IMR-90 (cell line): ENCODE results near the gene LHX5.

Experiments used
- BHLHE40 ChIP-seq: fragments of 150-350 bp; IDR thresholded peaks from 2 replicates; pipeline ENCODE4 v1.6.1; 2016; ENCODE audit warnings: mild to moderate bottlenecking, low read depth, low read length
- CEBPB ChIP-seq: IDR thresholded peaks from 2 replicates; pipeline ENCODE4 v1.6.1; 2012; ENCODE audit warnings: low read depth, low read length, improper control_type of control experiment
- MAFK ChIP-seq: IDR thresholded peaks from 2 replicates; pipeline ENCODE4 v1.6.1; 2012; ENCODE audit warnings: low read depth, low read length, improper control_type of control experiment
- MXI1 ChIP-seq: IDR thresholded peaks from 2 replicates; pipeline ENCODE4 v1.6.1; 2012; ENCODE audit warnings: low read depth, mild to moderate bottlenecking, low read length, moderate library complexity, borderline replicate concordance
- POLR2A ChIP-seq: IDR thresholded peaks from 2 replicates; pipeline ENCODE4 v1.6.1; 2012; ENCODE audit warnings: mild to moderate bottlenecking, low read depth, low read length
- RAD21 ChIP-seq: IDR thresholded peaks from 2 replicates; pipeline ENCODE4 v1.6.1; 2012; ENCODE audit warnings: low read length, improper control_type of control experiment
- RCOR1 ChIP-seq: IDR thresholded peaks from 2 replicates; pipeline ENCODE4 v1.6.1; 2012; ENCODE audit warnings: mild to moderate bottlenecking, low read length, improper control_type of control experiment; ENCODE audit not compliant: insufficient replicate concordance
- RFX5 ChIP-seq: IDR thresholded peaks from 2 replicates; pipeline ENCODE4 v1.8.0; 2012; ENCODE audit warnings: low read depth, mild to moderate bottlenecking, low read length, moderate library complexity
- SMC3 ChIP-seq: fragments of 150-350 bp; IDR thresholded peaks from 2 replicates; pipeline ENCODE4 v1.6.1; 2016; ENCODE audit warnings: low read depth, mild to moderate bottlenecking, antibody characterized with exemption, low read length, moderate library complexity
- TF ChIP-seq, protein P1 (sequence below): conservative IDR thresholded peaks from 2 replicates; pipeline ENCODE4 v1.5.1; 2012; ENCODE audit warnings: mild to moderate bottlenecking, low read depth, low read length, improper control_type of control experiment
- TF ChIP-seq, protein P2 (sequence below): fragments of 150-350 bp; IDR thresholded peaks from 2 replicates; pipeline ENCODE4 v1.6.1; 2016; ENCODE audit warnings: low read depth, mild to moderate bottlenecking, low read length, moderate library complexity, borderline replicate concordance
- TF ChIP-seq, protein P3 (sequence below): fragments of 150-350 bp; IDR thresholded peaks from 2 replicates; pipeline ENCODE4 v1.6.1; 2017; ENCODE audit warnings: mild to moderate bottlenecking, antibody characterized with exemption, low read length, low read depth

DNA sequence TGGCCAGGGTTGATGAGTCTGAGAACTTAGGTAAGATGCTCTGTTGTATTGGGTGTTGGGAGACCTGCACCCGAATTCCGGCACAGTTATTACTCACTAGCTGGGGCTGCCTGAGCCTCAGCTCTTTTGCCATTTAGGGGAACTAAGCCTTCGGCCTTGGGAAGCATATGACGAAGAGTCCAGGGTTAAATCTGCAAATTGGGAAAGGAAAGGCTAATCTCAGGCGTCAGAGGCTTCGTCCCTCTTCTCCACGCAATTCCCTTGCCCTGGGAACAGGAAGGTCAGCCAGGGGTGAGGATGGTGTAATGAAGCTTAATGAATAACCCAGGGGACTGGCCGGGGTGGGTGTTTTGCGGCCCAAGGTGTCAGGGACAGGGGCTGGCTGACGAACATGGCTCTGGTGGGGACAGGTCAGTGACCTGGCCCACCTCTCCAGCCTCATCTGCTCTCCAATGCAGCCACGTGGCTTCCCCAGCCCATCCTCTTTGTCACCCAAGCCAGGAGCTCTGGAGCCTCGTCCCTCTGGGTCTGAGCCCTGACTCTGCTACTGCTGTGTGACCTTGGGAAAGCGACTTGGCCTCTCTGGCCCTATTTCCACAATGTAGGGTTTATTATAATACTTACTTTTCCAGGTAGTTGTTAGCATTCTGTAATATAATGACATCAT, 53.3 kb downstream of the LHX5 start:
- no peak for TF ChIP-seq RAD21
- TF ChIP-seq RFX5 = no peak
- TF ChIP-seq, protein P1, sequence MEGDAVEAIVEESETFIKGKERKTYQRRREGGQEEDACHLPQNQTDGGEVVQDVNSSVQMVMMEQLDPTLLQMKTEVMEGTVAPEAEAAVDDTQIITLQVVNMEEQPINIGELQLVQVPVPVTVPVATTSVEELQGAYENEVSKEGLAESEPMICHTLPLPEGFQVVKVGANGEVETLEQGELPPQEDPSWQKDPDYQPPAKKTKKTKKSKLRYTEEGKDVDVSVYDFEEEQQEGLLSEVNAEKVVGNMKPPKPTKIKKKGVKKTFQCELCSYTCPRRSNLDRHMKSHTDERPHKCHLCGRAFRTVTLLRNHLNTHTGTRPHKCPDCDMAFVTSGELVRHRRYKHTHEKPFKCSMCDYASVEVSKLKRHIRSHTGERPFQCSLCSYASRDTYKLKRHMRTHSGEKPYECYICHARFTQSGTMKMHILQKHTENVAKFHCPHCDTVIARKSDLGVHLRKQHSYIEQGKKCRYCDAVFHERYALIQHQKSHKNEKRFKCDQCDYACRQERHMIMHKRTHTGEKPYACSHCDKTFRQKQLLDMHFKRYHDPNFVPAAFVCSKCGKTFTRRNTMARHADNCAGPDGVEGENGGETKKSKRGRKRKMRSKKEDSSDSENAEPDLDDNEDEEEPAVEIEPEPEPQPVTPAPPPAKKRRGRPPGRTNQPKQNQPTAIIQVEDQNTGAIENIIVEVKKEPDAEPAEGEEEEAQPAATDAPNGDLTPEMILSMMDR = no peak
- TF ChIP-seq, protein P2, sequence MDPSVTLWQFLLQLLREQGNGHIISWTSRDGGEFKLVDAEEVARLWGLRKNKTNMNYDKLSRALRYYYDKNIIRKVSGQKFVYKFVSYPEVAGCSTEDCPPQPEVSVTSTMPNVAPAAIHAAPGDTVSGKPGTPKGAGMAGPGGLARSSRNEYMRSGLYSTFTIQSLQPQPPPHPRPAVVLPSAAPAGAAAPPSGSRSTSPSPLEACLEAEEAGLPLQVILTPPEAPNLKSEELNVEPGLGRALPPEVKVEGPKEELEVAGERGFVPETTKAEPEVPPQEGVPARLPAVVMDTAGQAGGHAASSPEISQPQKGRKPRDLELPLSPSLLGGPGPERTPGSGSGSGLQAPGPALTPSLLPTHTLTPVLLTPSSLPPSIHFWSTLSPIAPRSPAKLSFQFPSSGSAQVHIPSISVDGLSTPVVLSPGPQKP = no peak
- no peak for TF ChIP-seq POLR2A
- no peak for TF ChIP-seq CEBPB
- no peak for TF ChIP-seq MXI1
- TF ChIP-seq RCOR1 = no peak
- no peak for TF ChIP-seq MAFK
- TF ChIP-seq SMC3 = no peak
- TF ChIP-seq, protein P3, sequence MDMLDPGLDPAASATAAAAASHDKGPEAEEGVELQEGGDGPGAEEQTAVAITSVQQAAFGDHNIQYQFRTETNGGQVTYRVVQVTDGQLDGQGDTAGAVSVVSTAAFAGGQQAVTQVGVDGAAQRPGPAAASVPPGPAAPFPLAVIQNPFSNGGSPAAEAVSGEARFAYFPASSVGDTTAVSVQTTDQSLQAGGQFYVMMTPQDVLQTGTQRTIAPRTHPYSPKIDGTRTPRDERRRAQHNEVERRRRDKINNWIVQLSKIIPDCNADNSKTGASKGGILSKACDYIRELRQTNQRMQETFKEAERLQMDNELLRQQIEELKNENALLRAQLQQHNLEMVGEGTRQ = no peak
- no peak for TF ChIP-seq BHLHE40
